GM23338 (cell line): ENCODE results near the gene RAB8B.

Experiments
- CREB1 ChIP-seq: fragments of 250-450 bp; sonication (Bioruptor Pico); IDR thresholded peaks from 2 replicates; pipeline ENCODE4 v1.5.0; 2020; ENCODE audit warnings: low read depth, mild to moderate bottlenecking, moderate library complexity
- ETS1 ChIP-seq: IDR thresholded peaks from 2 replicates; pipeline ENCODE4 v1.6.1; 2016; ENCODE audit warnings: antibody characterized with exemption
- EZH2 ChIP-seq: fragments of 200-600 bp; sonication (generic); IDR thresholded peaks from one replicate; pipeline ENCODE4 v1.8.0; 2017; ENCODE audit warnings: antibody characterized with exemption, mild to moderate bottlenecking, low read depth; ENCODE audit not compliant: unreplicated experiment
- EZH2phosphoT487 ChIP-seq: fragments of 200-600 bp; sonication (generic); IDR thresholded peaks from one replicate; pipeline ENCODE4 v1.8.1; 2018; ENCODE audit warnings: antibody characterized with exemption; ENCODE audit not compliant: unreplicated experiment
- POLR2AphosphoS5 ChIP-seq: IDR thresholded peaks from 2 replicates; pipeline ENCODE4 v1.6.1; 2016; ENCODE audit warnings: antibody characterized with exemption, low read depth
- STAT1 ChIP-seq: IDR thresholded peaks from one replicate; pipeline ENCODE4 v1.6.1; 2016; ENCODE audit warnings: antibody characterized with exemption; ENCODE audit not compliant: unreplicated experiment
- ZNF114 ChIP-seq: fragments of 250-450 bp; sonication (Bioruptor Pico); IDR thresholded peaks from 2 replicates; pipeline ENCODE4 v1.5.0; 2020; ENCODE audit warnings: mild to moderate bottlenecking, moderate library complexity
- TF ChIP-seq, protein P1 (sequence below), 2 experiments: fragments of 200-600 bp in 1 of 2; sonication (generic) in 1 of 2; conservative IDR thresholded peaks; 2 replicates each; pipeline versions ENCODE4 v1.5.1 to v1.6.1; 2016 to 2017; ENCODE audit warnings: antibody characterized with exemption in 2 of 2, low read depth in 2 of 2, mild to moderate bottlenecking in 2 of 2, moderate library complexity in 1 of 2
- TF ChIP-seq, protein P2 (sequence below): IDR thresholded peaks from one replicate; pipeline ENCODE4 v1.6.1; 2018; ENCODE audit warnings: antibody characterized with exemption; ENCODE audit not compliant: unreplicated experiment

GRCh38 chr15:63299943-63300575 lies 110.7 kb downstream of the RAB8B start:
- no peak for TF ChIP-seq EZH2
- TF ChIP-seq, protein P1, sequence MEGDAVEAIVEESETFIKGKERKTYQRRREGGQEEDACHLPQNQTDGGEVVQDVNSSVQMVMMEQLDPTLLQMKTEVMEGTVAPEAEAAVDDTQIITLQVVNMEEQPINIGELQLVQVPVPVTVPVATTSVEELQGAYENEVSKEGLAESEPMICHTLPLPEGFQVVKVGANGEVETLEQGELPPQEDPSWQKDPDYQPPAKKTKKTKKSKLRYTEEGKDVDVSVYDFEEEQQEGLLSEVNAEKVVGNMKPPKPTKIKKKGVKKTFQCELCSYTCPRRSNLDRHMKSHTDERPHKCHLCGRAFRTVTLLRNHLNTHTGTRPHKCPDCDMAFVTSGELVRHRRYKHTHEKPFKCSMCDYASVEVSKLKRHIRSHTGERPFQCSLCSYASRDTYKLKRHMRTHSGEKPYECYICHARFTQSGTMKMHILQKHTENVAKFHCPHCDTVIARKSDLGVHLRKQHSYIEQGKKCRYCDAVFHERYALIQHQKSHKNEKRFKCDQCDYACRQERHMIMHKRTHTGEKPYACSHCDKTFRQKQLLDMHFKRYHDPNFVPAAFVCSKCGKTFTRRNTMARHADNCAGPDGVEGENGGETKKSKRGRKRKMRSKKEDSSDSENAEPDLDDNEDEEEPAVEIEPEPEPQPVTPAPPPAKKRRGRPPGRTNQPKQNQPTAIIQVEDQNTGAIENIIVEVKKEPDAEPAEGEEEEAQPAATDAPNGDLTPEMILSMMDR (conservative IDR thresholded peaks at IDR 0.05; ENCODE audit: low read depth in 2 of 2), result no peak
- no peak for TF ChIP-seq ZNF114 (CRISPR knock-in tag)
- no peak for TF ChIP-seq POLR2AphosphoS5
- TF ChIP-seq EZH2phosphoT487, result no peak
- TF ChIP-seq CREB1 (CRISPR knock-in tag), result no peak
- no peak for TF ChIP-seq STAT1
- no peak for TF ChIP-seq ETS1
- TF ChIP-seq, protein P2, sequence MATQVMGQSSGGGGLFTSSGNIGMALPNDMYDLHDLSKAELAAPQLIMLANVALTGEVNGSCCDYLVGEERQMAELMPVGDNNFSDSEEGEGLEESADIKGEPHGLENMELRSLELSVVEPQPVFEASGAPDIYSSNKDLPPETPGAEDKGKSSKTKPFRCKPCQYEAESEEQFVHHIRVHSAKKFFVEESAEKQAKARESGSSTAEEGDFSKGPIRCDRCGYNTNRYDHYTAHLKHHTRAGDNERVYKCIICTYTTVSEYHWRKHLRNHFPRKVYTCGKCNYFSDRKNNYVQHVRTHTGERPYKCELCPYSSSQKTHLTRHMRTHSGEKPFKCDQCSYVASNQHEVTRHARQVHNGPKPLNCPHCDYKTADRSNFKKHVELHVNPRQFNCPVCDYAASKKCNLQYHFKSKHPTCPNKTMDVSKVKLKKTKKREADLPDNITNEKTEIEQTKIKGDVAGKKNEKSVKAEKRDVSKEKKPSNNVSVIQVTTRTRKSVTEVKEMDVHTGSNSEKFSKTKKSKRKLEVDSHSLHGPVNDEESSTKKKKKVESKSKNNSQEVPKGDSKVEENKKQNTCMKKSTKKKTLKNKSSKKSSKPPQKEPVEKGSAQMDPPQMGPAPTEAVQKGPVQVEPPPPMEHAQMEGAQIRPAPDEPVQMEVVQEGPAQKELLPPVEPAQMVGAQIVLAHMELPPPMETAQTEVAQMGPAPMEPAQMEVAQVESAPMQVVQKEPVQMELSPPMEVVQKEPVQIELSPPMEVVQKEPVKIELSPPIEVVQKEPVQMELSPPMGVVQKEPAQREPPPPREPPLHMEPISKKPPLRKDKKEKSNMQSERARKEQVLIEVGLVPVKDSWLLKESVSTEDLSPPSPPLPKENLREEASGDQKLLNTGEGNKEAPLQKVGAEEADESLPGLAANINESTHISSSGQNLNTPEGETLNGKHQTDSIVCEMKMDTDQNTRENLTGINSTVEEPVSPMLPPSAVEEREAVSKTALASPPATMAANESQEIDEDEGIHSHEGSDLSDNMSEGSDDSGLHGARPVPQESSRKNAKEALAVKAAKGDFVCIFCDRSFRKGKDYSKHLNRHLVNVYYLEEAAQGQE, result no peak
